WTC11 (cell line): ENCODE data around the gene GALK1. TPM values are rescaled to one million over a fixed set of nuclear protein-coding genes. Genes with fewer than 3 reads are reported as not detected.

ENCODE experiments used
- ATAC-seq: fragments of 200-7000 bp; cut with Tn5 transposase; 2 replicates; pipeline ENCODE4 v1.10.0; 2021; ENCODE audit warnings: mild to moderate bottlenecking, moderate library complexity
- CTCF ChIA-PET: fragments of 300-600 bp; sonication (Branson Sonifier 250); formaldehyde crosslinking; loops from one replicate; lab custom pipeline; 2021; ENCODE audit warnings: antibody characterized with exemption; lab: Charles Lee
- POLR2A ChIA-PET: fragments of 350-600 bp; sonication (Branson Sonifier 250); formaldehyde crosslinking; loops from one replicate; lab custom pipeline; 2021; ENCODE audit warnings: antibody characterized with exemption; lab: Charles Lee
- DNase-seq: peaks from one replicate; pipeline ENCODE4 v3.0.0; 2021; ENCODE audit warnings: low spot score
- H3K27ac Mint-ChIP-seq: 2 replicates; pipeline ENCODE4 v1.8.0; 2021; ENCODE audit warnings: mixed read lengths
- H3K27me3 Mint-ChIP-seq: 2 replicates; pipeline ENCODE4 v1.8.0; 2021; ENCODE audit warnings: low read depth, mild to moderate bottlenecking, moderate library complexity, mixed read lengths
- H3K36me3 Mint-ChIP-seq: 2 replicates; pipeline ENCODE4 v1.8.0; 2021; ENCODE audit warnings: mixed read lengths
- H3K4me1 Mint-ChIP-seq: 2 replicates; pipeline ENCODE4 v1.8.0; 2022; ENCODE audit warnings: mixed read lengths
- H3K4me3 Mint-ChIP-seq: 2 replicates; pipeline ENCODE4 v1.8.0; 2021; ENCODE audit warnings: mild to moderate bottlenecking, moderate library complexity, mixed read lengths
- H3K9me3 Mint-ChIP-seq: 2 replicates; pipeline ENCODE4 v1.8.0; 2021; ENCODE audit warnings: mixed read lengths
- ARID4B ChIP-seq: sonication (generic); formaldehyde crosslinking; IDR thresholded peaks from 2 replicates; pipeline ENCODE4 v1.8.0; 2023; ENCODE audit warnings: missing genetic modification reagents, mild to moderate bottlenecking, borderline replicate concordance
- ATF2 ChIP-seq: sonication (generic); formaldehyde crosslinking; IDR thresholded peaks from 2 replicates; pipeline ENCODE4 v1.8.1; 2022; ENCODE audit warnings: low read depth, missing genetic modification reagents, borderline replicate concordance
- EMX1 ChIP-seq: fragments of 250-450 bp; sonication (Bioruptor Pico); IDR thresholded peaks from 2 replicates; pipeline ENCODE4 v1.8.0; 2021; ENCODE audit warnings: mild to moderate bottlenecking
- JUN ChIP-seq: sonication (generic); formaldehyde crosslinking; IDR thresholded peaks from 2 replicates; pipeline ENCODE4 v1.8.0; 2023; ENCODE audit warnings: mild to moderate bottlenecking, missing genetic modification reagents
- NFATC4 ChIP-seq: fragments of 250-450 bp; sonication (Bioruptor Pico); IDR thresholded peaks from 2 replicates; pipeline ENCODE4 v1.9.0; 2021; ENCODE audit warnings: mild to moderate bottlenecking
- NR2C2 ChIP-seq: sonication (generic); formaldehyde crosslinking; IDR thresholded peaks from 2 replicates; pipeline ENCODE4 v1.8.0; 2022; ENCODE audit warnings: mild to moderate bottlenecking, missing genetic modification reagents
- NR3C1 ChIP-seq: sonication (generic); formaldehyde crosslinking; conservative IDR thresholded peaks from 2 replicates; pipeline ENCODE4 v1.8.1; 2023; ENCODE audit warnings: low read depth, mild to moderate bottlenecking, missing genetic modification reagents
- PREB ChIP-seq: sonication (generic); formaldehyde crosslinking; IDR thresholded peaks from 2 replicates; pipeline ENCODE4 v1.8.1; 2022; ENCODE audit warnings: mild to moderate bottlenecking, missing genetic modification reagents, moderate library complexity, borderline replicate concordance
- PRRX2 ChIP-seq: fragments of 250-450 bp; sonication (Bioruptor Pico); IDR thresholded peaks from 2 replicates; pipeline ENCODE4 v1.8.0; 2021; ENCODE audit warnings: mild to moderate bottlenecking
- TP53 ChIP-seq: sonication (generic); formaldehyde crosslinking; IDR thresholded peaks from 2 replicates; pipeline ENCODE4 v1.8.1; 2023; ENCODE audit warnings: mild to moderate bottlenecking, missing genetic modification reagents
- ZNF121 ChIP-seq: sonication (generic); formaldehyde crosslinking; IDR thresholded peaks from 2 replicates; pipeline ENCODE4 v1.8.0; 2023; ENCODE audit warnings: missing genetic modification reagents
- ZNF396 ChIP-seq: fragments of 250-450 bp; sonication (Bioruptor Pico); IDR thresholded peaks from 2 replicates; pipeline ENCODE4 v1.8.0; 2021; ENCODE audit warnings: mild to moderate bottlenecking, moderate library complexity, borderline replicate concordance
- ZNF671 ChIP-seq: fragments of 250-450 bp; sonication (Bioruptor Pico); IDR thresholded peaks from 2 replicates; pipeline ENCODE4 v1.8.0; 2021; ENCODE audit warnings: mild to moderate bottlenecking
- total RNA-seq: library from RNA; stranded (reverse); gene quantifications from 3 replicates; pipeline ENCODE4 v1.2.3, GENCODE V29; 2021
- TF ChIP-seq, protein P1 (sequence below): fragments of 250-450 bp; sonication (Bioruptor Pico); IDR thresholded peaks from 2 replicates; pipeline ENCODE4 v1.9.0; 2021; ENCODE audit warnings: moderate library complexity, mild to moderate bottlenecking, inconsistent platforms, borderline replicate concordance
- TF ChIP-seq, protein P2 (sequence below): fragments of 250-450 bp; sonication (Bioruptor Pico); conservative IDR thresholded peaks from 2 replicates; pipeline ENCODE4 v1.9.0; 2021; ENCODE audit warnings: mild to moderate bottlenecking
- TF ChIP-seq, protein P3 (sequence below): fragments of 250-450 bp; sonication (Bioruptor Pico); IDR thresholded peaks from 2 replicates; pipeline ENCODE4 v2.1.2; 2022; ENCODE audit warnings: mild to moderate bottlenecking, moderate library complexity
- TF ChIP-seq, protein P4 (sequence below): fragments of 250-450 bp; sonication (Bioruptor Pico); IDR thresholded peaks from 2 replicates; pipeline ENCODE4 v1.9.0; 2021; ENCODE audit warnings: mild to moderate bottlenecking
- TF ChIP-seq, protein P5 (sequence below): fragments of 200-600 bp; IDR thresholded peaks from 2 replicates; pipeline ENCODE4 v1.8.0; 2022; ENCODE audit warnings: antibody characterized with exemption

GALK1 gene
- total RNA-seq, 1 experiment from 2014 or later: 42.2 TPM

- POLR2A ChIA-PET: interaction anchor here (0.6 to 4.0 kb wide), 7 partner anchors 9 to 143 kb away, joined by 3 to 22 read pairs (median 4); partner anchors contain the start of gene GALK1
- CTCF ChIA-PET: interaction anchor here (1.0 to 7.8 kb wide), 10 partner anchors 8 to 58 kb away, joined by 3 to 72 read pairs (median 4); partner anchors contain the start of gene GALK1
- Mint-ChIP-seq H3K27ac (peak overlapping the region; percentile 76; the same call in 1 of the 2 replicates), H3K9me3 (no peaks in the 10 kb centered on the region), H3K4me1 (peaks cover 42% of the 10 kb centered on the region), H3K27me3 (peaks cover 4% of the 10 kb centered on the region), H3K36me3 (peaks cover 28% of the 10 kb centered on the region), H3K4me3 (no peak overlapping the region)
- 0 out of 2 replicates have a peak, but pooled peaks have one; percentile 1 for ATAC-seq
- DNase-seq: no peak
- TF ChIP-seq NR2C2 (CRISPR knock-in tag): no peak
- TF ChIP-seq, protein P1, sequence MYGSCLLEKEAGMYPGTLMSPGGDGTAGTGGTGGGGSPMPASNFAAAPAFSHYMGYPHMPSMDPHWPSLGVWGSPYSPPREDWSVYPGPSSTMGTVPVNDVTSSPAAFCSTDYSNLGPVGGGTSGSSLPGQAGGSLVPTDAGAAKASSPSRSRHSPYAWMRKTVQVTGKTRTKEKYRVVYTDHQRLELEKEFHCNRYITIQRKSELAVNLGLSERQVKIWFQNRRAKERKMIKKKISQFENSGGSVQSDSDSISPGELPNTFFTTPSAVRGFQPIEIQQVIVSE (CRISPR knock-in tag): peak; percentile 4; the same call in 1 of the 2 replicates
- TF ChIP-seq NR3C1 (CRISPR knock-in tag): no peak
- no peak for TF ChIP-seq ARID4B (CRISPR knock-in tag)
- peak; percentile 86 for TF ChIP-seq EMX1 (CRISPR knock-in tag)
- no peak for TF ChIP-seq PRRX2
- TF ChIP-seq PREB (CRISPR knock-in tag): no peak
- TF ChIP-seq, protein P2, sequence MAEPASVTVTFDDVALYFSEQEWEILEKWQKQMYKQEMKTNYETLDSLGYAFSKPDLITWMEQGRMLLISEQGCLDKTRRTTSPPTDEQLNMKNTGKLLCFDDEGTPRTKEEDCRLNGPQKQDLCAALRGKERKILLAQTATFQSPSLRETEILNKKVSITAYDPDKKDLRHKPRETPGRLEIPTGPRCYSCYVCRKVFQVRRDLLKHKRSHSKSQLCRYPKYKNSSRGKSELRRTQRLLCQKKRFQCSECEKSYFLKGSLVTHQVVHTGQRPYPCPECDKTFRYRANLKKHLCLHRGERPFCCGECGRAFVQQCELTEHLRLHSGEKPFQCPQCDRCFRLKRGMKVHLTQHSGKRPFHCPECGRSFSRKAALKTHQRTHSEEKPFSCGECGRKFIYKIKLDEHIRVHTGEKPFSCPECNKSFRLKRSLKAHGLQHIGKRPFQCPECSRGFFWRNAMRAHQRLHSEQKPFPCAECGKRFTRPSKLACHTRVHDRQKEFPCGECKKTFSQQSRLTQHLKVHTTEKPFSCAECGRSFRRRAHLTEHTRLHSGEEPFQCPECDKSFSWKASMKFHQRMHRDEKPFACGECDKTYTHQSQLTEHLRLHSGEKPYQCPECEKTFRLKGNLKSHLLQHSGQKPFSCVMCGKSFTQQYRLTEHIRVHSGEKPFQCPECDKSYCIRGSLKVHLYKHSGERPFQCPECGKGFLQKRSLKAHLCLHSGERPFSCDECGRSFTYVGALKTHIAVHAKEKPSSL: peak; percentile 46; the same call in 1 of the 2 replicates
- TF ChIP-seq ZNF396 (CRISPR knock-in tag): no peak
- TF ChIP-seq, protein P3, sequence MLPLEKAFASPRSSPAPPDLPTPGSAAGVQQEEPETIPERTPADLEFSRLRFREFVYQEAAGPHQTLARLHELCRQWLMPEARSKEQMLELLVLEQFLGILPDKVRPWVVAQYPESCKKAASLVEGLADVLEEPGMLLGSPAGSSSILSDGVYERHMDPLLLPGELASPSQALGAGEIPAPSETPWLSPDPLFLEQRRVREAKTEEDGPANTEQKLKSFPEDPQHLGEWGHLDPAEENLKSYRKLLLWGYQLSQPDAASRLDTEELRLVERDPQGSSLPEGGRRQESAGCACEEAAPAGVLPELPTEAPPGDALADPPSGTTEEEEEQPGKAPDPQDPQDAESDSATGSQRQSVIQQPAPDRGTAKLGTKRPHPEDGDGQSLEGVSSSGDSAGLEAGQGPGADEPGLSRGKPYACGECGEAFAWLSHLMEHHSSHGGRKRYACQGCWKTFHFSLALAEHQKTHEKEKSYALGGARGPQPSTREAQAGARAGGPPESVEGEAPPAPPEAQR (CRISPR knock-in tag): no peak
- peak; percentile 94 for TF ChIP-seq ZNF121 (CRISPR knock-in tag)
- TF ChIP-seq, protein P4, sequence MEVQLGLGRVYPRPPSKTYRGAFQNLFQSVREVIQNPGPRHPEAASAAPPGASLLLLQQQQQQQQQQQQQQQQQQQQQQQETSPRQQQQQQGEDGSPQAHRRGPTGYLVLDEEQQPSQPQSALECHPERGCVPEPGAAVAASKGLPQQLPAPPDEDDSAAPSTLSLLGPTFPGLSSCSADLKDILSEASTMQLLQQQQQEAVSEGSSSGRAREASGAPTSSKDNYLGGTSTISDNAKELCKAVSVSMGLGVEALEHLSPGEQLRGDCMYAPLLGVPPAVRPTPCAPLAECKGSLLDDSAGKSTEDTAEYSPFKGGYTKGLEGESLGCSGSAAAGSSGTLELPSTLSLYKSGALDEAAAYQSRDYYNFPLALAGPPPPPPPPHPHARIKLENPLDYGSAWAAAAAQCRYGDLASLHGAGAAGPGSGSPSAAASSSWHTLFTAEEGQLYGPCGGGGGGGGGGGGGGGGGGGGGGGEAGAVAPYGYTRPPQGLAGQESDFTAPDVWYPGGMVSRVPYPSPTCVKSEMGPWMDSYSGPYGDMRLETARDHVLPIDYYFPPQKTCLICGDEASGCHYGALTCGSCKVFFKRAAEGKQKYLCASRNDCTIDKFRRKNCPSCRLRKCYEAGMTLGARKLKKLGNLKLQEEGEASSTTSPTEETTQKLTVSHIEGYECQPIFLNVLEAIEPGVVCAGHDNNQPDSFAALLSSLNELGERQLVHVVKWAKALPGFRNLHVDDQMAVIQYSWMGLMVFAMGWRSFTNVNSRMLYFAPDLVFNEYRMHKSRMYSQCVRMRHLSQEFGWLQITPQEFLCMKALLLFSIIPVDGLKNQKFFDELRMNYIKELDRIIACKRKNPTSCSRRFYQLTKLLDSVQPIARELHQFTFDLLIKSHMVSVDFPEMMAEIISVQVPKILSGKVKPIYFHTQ (CRISPR knock-in tag): peak; percentile 30; the same call in 1 of the 2 replicates
- no peak for TF ChIP-seq ATF2 (CRISPR knock-in tag)
- TF ChIP-seq, protein P5, sequence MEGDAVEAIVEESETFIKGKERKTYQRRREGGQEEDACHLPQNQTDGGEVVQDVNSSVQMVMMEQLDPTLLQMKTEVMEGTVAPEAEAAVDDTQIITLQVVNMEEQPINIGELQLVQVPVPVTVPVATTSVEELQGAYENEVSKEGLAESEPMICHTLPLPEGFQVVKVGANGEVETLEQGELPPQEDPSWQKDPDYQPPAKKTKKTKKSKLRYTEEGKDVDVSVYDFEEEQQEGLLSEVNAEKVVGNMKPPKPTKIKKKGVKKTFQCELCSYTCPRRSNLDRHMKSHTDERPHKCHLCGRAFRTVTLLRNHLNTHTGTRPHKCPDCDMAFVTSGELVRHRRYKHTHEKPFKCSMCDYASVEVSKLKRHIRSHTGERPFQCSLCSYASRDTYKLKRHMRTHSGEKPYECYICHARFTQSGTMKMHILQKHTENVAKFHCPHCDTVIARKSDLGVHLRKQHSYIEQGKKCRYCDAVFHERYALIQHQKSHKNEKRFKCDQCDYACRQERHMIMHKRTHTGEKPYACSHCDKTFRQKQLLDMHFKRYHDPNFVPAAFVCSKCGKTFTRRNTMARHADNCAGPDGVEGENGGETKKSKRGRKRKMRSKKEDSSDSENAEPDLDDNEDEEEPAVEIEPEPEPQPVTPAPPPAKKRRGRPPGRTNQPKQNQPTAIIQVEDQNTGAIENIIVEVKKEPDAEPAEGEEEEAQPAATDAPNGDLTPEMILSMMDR: no peak
- TF ChIP-seq JUN: no peak
- TF ChIP-seq NFATC4: peak; percentile 75
- TF ChIP-seq TP53 (CRISPR knock-in tag): no peak
- TF ChIP-seq ZNF671 (CRISPR knock-in tag): peak; percentile 54; the same call in 1 of the 2 replicates
These were observed 10.1 kb upstream of the GALK1 start for GRCh38 chr17:75774991-75775668.
